ENCODE results near the gene C1orf105. TPM values are rescaled to one million over a fixed set of nuclear protein-coding genes. Genes with fewer than 3 reads are reported as not detected.

C1orf105 gene
- total RNA-seq, 4 donors from 2014 or later = 0.89 to 1.5 (median 1.5) TPM; not detected in 1

DNA sequence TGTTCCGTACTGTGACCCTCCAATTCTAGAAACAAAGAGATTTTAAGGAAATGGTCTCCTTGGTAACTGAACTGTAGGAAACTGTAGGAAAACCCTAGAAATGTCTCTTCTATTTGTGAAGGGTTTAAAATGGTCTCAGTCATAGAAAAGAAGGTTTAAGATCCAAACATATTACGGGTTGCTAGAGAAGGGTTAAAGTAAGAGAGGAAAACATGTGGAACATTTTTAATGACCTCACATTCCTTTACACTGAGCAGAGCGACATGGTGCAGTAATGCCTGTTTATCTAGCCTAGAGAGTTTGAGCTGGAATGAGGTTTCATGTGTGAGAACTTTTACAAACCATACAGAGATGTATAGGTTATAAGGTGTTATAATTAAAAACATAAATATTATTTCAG, 36.9 kb upstream of the C1orf105 start:
- Histone ChIP-seq H3K27ac (no peak overlapping the region), H3K27me3 (no peaks in the 10 kb centered on the region), H3K36me3 (no peaks in the 10 kb centered on the region), H3K4me3 (no peak overlapping the region), H3K4me1 (no peaks in the 10 kb centered on the region), H3K9me3 (no peaks in the 10 kb centered on the region)
- TF ChIP-seq EP300 (IDR thresholded peaks at IDR 0.05) (no peak), POLR2A (IDR thresholded peaks at IDR 0.05) (no peak), POLR2AphosphoS5 (IDR thresholded peaks at IDR 0.05) (no peak)
- TF ChIP-seq, protein P1, sequence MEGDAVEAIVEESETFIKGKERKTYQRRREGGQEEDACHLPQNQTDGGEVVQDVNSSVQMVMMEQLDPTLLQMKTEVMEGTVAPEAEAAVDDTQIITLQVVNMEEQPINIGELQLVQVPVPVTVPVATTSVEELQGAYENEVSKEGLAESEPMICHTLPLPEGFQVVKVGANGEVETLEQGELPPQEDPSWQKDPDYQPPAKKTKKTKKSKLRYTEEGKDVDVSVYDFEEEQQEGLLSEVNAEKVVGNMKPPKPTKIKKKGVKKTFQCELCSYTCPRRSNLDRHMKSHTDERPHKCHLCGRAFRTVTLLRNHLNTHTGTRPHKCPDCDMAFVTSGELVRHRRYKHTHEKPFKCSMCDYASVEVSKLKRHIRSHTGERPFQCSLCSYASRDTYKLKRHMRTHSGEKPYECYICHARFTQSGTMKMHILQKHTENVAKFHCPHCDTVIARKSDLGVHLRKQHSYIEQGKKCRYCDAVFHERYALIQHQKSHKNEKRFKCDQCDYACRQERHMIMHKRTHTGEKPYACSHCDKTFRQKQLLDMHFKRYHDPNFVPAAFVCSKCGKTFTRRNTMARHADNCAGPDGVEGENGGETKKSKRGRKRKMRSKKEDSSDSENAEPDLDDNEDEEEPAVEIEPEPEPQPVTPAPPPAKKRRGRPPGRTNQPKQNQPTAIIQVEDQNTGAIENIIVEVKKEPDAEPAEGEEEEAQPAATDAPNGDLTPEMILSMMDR (IDR thresholded peaks at IDR 0.05) = no peak
- no peak for DNase-seq (ENCODE audit: low spot score in 2 of 2)
- 46% methylated on average over 3 of the region's 3 CpGs for WGBS

DNA sequence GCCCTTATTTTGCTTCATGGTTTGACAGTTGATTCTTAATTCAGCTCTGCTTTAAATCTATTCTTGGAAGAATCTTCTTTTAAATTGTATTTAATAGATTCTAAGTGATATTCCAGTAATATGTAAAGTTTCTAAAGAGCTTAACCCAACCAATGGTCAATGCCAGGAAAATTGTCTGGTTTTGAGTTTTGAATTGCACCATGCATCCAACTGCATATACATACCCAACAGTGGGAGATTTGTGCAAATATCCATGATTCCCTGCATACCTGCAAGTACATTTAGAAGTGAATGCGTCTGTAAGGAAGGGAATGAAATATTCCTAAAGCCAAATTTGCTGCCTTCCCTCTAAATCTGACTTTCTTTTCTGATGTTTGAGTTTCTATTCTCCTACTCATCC, 35.8 kb upstream of the C1orf105 start:
- Histone ChIP-seq H3K27ac (no peak overlapping the region), H3K4me3 (no peak overlapping the region), H3K9me3 (no peaks in the 10 kb centered on the region), H3K27me3 (no peaks in the 10 kb centered on the region), H3K36me3 (no peaks in the 10 kb centered on the region), H3K4me1 (no peaks in the 10 kb centered on the region)
- DNase-seq (ENCODE audit: low spot score in 2 of 2) = no peak
- no peak for TF ChIP-seq EP300 (IDR thresholded peaks at IDR 0.05)
- no peak for TF ChIP-seq POLR2A (IDR thresholded peaks at IDR 0.05)
- TF ChIP-seq, protein P1 (IDR thresholded peaks at IDR 0.05) = no peak
- TF ChIP-seq POLR2AphosphoS5 (IDR thresholded peaks at IDR 0.05) = no peak
- WGBS = 95% methylated on average over 1 of the region's 1 CpG

DNA sequence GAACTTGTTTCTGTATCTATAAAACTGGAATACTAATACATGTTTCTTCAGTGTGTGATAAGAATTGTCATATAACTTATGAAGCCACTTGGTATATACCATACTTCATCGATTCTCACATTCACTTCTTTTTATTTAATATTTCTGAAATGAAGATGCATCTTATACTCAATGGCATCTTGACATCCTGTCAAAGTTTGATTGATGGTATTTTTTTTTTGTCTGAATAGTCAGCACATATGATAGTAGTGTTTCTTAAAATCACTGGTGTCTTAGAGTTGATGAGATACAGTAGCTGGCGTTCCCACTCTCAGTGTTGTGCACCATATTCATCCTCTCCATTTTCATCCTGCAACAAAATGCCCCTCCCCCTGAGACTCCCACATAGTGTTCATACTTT, 34.4 kb upstream of the C1orf105 start:
- WGBS = 97% methylated on average over 2 of the region's 2 CpGs
- no peaks in the 10 kb centered on the region for H3K27me3 ChIP-seq
- DNase-seq (ENCODE audit: low spot score in 2 of 2) = no peak
- no peaks in the 10 kb centered on the region for H3K9me3 ChIP-seq
- no peak overlapping the region for H3K27ac ChIP-seq
- no peaks in the 10 kb centered on the region for H3K36me3 ChIP-seq
- TF ChIP-seq EP300 (IDR thresholded peaks at IDR 0.05) (no peak), POLR2AphosphoS5 (IDR thresholded peaks at IDR 0.05) (no peak), POLR2A (IDR thresholded peaks at IDR 0.05) (no peak)
- TF ChIP-seq, protein P1 (IDR thresholded peaks at IDR 0.05) = no peak
- no peak overlapping the region for H3K4me3 ChIP-seq
- H3K4me1 ChIP-seq = peaks cover 12% of the 10 kb centered on the region

DNA sequence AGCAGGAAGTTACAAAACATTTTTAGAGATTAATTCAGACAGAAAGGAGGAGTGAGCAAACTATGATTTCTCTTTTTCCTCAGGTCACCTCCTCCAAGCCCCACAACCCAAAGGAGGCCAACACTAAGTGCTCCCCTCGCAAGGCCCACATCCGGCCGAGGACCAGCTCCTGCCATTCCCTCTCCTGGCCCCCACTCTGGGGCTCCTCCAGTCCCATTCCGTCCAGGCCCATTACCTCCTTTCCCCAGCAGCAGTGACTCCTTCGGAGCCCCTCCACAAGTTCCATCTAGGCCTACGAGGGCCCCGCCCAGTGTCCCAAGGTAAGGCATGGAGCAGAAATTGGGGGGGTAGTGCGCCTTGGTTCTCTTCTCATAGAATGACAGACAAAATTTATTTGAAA, 32.0 kb upstream of the C1orf105 start:
- Histone ChIP-seq H3K9me3 (no peaks in the 10 kb centered on the region), H3K4me3 (no peak overlapping the region), H3K27ac (no peak overlapping the region), H3K27me3 (no peaks in the 10 kb centered on the region), H3K4me1 (peaks cover 25% of the 10 kb centered on the region), H3K36me3 (no peaks in the 10 kb centered on the region)
- WGBS = 91% methylated on average over 8 of the region's 8 CpGs
- no peak for DNase-seq (ENCODE audit: low spot score in 2 of 2)
- TF ChIP-seq EP300 (IDR thresholded peaks at IDR 0.05) (no peak), POLR2AphosphoS5 (IDR thresholded peaks at IDR 0.05) (no peak), POLR2A (IDR thresholded peaks at IDR 0.05) (no peak)
- TF ChIP-seq, protein P1 (IDR thresholded peaks at IDR 0.05) = no peak

DNA sequence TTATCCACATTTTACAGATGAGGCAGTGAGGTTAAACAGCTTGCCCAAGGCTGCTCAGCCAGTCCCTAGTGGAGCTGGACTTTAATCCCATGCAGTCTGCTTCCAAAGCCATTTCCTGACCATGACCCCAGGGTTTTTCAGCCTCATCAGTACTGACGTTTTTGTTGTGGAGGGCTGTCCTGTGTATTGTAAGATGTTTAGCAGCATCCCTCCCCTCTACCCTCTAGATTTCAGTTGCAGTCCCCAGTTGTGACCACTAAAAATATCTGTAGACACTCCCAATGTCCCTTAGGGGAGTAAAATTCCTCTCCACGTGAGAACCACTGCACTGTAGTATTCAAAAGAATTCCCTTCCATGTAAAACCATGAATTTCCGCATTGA, 30.2 kb upstream of the C1orf105 start:
- no peak overlapping the region for H3K4me3 ChIP-seq
- peak overlapping the region; percentile 83 for H3K27ac ChIP-seq
- TF ChIP-seq, protein P1 (IDR thresholded peaks at IDR 0.05) = no peak
- TF ChIP-seq POLR2A (IDR thresholded peaks at IDR 0.05) (no peak), EP300 (IDR thresholded peaks at IDR 0.05) (no peak), POLR2AphosphoS5 (IDR thresholded peaks at IDR 0.05) (no peak)
- H3K36me3 ChIP-seq = no peaks in the 10 kb centered on the region
- H3K9me3 ChIP-seq = no peaks in the 10 kb centered on the region
- peaks cover 39% of the 10 kb centered on the region for H3K4me1 ChIP-seq
- WGBS = 22% methylated on average over 3 of the region's 3 CpGs
- DNase-seq (ENCODE audit: low spot score in 2 of 2) = no peak
- no peaks in the 10 kb centered on the region for H3K27me3 ChIP-seq

All from suprapubic skin (tissue), 4 donors.